ENCODE data around the gene IRAK4.
"Not testable (repeated sequence)": the region's sequence is repeated elsewhere in the genome, so short reads cannot be mapped to it uniquely, and the experiment has no call there.

The IRAK4 gene

GRCh38 chr12:43758728-43759563 lies at the start of gene IRAK4, which contains the start of gene PUS7L:
TSS of gene IRAK4 (plus strand) at chr12:43758951. CDS start at chr12:43768112, 9,161 bp downstream.
TSS of gene PUS7L (minus strand) at chr12:43758790. CDS start at chr12:43755245, 3,545 bp downstream.
- DNase-seq = peak; percentile 93

DNA sequence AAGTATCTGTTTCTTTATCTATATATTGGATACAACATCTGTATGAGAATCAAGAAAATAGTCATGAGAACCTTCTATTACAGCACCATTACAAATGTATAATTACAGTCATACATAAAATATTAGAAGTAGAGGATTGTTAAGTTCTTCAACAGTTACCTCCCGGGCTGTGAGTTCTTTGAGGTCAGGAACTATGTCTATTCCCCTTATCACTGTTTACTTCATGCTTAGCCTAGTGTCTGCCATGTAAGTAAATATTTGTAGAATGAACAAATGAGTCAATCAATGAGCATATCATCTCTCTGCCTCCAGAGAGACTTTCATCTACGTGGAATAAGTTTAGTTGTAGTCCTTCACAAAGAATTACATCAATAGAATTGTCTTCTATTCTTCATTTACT lies 47.4 kb upstream of the IRAK4 start:
- no peak for DNase-seq

DNA sequence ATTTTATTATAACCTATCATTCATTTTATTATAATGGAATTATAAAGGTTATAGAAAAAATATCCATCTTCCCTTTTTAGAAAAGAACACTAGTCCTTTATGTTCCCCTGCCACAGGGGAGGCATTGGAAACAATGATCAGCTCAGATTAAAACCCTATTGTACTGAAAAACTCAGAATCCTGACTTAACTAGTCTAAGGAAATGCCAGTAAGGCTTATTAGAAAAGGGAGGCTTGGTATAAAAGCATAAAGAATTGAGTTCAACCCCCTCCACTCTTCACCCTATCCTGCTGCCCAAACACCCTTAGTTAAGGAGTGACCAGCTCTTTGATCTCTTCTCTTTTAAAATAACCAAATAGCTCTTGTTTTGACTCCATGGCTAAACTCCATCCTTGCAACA lies 36.1 kb upstream of the IRAK4 start:
- DNase-seq = no peak

- DNase-seq = no peak
These were observed 35.6 kb upstream of the IRAK4 start for GRCh38 chr12:43723134-43723533.

DNA sequence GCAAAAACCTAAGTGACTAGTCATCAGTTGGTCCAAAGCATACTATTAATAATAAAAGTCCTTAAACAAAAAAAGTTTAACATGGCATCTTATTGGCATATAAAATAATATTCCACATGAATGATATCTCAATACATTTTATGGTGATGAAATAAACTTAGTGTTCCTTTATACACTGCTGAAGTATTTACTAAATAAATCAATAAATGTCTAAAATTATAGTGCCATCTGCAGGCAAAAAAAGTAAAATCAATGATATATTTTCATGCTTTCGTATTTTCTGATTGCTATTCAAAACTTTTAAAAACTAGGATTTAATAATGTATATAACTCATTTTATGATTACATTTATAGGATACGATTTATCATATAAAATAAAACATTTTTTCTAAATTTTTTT lies 30.6 kb upstream of the IRAK4 start:
- DNase-seq = no peak

DNA sequence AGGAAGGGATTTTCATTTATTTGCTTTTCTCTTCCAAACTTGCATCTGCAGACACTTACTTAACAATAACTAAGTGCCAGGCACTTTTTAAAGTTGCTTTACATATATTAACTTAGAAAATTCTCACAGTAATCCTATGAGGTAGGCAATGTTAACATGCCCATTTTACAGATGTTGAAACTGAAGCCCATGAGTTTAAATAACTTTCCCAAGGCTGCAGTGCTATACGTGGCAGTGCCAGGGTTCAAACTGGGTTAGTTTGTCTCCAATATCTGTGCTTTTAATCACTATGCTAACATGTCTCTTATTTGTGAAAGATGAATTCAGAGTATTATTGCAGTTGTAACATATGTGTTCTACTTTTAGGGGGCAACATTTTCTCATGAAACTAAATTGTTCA lies 30.1 kb upstream of the IRAK4 start:
- no peak for DNase-seq

GRCh38 chr12:43730283-43730682 lies 28.5 kb upstream of the IRAK4 start:
- DNase-seq = no peak

DNA sequence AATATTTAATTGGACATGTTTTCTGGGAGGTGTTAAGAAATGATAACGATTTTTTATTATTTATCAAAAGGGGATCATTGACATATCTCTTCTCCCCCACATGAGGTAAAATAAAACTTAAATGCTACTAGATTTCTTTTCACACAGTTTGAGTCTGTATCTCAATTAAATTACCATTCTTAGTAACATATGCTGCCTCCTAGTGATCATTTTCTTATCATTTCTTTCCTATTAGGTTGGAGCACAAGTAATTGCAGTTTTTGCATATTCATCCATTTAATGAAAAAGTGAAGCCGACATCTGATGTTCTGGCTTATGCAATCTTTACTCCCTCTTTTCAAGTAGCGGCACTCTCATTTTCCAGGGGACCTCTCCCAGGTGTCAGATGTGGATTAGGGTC lies 25.1 kb upstream of the IRAK4 start:
- DNase-seq = no peak

GRCh38 chr12:43736927-43737440 lies 21.8 kb upstream of the IRAK4 start:
- DNase-seq = no peak

DNA sequence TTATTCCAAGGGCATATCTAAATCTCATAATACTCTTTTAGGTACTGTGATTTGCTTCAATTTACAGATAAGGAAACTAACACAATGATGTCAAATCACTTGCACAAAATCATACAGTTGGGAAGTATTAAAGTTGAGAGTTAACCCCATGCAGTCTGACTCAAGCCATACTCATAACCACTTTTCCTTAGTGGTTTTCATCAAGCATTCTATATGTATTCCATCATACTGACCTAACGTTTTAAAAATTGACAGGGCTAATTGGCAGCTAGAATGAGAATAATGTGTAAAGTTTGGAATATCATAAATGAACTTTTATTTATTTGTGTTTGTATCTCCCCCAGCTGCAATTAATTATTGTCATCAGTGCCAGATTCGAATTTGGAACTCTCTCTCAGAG lies 21.1 kb upstream of the IRAK4 start:
- DNase-seq = no peak

- no peak for DNase-seq
These were observed 18.1 kb upstream of the IRAK4 start for GRCh38 chr12:43740511-43741100.

DNA sequence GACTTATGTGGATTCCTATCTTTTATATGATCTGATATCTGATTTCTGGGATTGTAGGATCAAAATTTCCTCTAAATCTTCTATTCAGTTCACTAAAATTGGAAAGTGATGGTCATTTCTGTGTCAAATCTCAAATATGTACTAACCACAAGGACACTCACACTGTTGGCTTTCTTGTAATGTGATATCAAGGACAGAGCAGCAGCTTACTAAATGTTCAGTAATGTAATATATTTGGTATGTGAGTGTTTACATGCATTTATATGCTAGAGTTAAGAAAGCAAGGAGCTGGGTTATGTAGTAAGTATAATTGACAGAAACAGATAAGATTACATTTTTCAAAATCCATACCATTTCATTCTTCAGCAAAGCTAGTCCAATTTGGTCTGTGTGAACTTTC lies 16.6 kb upstream of the IRAK4 start:
- no peak for DNase-seq

GRCh38 chr12:43744826-43745225 lies 13.9 kb upstream of the IRAK4 start:
- no peak for DNase-seq

DNA sequence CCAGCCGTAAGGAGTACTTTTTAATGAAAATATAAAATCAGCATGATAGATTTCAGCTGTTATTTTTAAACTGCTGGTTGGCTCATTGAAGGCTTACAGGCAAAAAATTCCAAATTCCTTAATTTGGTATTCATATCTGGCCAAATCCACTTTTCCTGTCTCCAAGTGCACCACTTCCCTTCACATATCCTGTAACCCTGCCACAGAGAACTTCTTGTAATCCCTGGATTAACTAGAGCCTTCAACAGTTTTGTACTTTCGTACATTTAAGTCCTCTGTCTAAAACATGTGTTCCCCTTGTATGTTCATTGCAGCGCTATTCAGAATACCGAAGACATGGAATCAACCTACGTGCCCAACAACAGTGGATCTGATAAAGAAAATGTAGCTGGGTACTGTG lies 9.7 kb upstream of the IRAK4 start:
- no peak for DNase-seq

- DNase-seq = no peak
These were observed 7.9 kb upstream of the IRAK4 start for GRCh38 chr12:43750814-43751213.

DNA sequence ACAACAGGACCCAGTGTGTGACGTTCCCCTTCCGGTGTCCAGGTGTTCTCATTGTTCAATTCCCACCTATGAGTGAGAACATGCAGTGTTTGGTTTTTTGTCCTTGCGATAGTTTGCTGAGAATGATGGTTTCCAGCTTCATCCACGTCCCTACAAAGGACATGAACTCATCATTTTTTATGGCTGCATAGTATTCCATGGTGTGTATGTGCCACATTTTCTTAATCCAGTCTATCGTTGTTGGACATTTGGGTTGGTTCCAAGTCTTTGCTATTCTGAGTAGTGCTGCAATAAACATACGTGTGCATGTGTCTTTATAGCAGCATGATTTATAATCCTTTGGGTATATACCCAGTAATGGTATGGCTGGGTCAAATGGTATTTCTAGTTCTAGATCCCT lies 7.4 kb upstream of the IRAK4 start:
- not testable (repeated sequence) for DNase-seq

DNA sequence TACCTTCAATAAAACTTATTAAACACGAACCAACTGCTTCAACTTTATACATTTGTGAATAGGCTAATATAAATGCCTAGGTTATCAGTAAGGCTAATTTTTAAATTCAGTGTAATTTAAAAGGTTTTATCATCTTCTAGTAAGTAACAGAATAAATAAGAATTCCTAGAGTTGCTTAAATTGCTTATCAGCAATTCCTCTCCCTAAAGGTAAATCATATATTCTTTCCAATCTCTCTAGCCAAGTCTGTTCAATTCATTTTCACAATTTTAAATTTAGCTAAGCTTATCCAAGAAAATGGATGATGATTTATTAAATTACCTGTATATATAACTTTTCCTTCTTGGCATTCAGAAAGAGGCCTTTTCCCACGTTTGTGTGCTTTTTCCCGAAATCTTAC lies 4.7 kb upstream of the IRAK4 start:
- DNase-seq = no peak

DNA sequence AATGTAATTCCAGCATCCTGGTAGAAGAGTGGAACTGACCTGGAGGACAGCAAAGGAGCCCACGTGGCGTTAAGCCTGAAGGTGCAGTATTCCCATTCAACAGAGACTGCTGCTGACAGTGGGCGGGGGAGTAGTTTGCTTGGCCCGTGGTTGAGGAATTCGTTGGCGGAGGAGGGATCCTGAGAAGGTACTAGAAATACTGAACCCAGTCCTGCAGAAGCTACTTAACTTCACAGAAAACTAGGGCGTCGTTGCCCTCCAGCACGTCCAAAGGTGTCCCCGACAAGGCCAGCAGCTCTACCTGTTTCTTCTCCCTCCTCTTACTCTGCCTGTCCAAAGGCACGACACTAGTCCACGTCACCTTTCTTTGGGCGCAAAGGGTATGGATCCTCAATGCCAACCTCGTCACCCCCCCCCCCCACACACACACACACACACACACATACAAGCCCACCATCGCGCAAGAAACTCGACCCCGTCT lies 464 bp upstream of the IRAK4 start:
- DNase-seq = peak; percentile 4

DNA sequence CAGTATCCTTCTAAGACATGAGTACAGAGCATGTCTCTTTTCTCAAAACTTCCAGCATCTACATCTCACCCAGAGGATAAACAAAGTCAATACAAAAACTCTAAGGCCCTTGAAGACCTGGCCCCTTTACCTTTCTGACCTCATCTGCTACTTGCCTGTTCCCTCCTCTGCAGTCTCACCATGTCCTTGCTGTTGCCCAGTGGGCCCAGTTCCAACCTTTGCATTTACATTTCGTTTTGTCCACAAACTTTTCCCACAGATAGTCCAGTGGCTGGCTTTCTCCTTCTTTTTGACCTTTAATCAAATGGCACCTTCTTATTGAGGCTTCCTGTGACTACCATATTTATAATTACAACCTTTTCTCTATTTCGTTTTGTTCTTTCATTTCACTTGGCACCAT lies 1.6 kb downstream of the IRAK4 start:
- DNase-seq = no peak

DNA sequence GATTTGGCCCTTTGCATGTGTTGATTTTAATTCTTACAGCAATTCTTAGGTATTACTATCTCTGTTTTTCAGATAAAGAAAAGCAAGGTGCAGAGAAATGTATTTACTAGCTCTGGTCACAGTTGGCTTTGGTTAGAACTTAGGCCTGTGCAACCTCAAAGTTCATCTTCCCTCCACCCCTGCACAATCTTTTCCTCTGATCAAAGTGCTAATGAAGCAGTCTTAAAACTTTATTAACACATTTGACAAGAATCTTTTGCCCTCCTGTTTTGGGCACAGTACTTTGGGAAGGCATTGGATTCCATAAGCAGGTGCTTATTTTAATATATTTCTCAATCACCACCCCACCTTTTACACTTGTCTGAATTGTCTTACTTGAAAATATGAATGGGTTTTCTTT lies 2.7 kb downstream of the IRAK4 start:
- no peak for DNase-seq

- no peak for DNase-seq
These were observed 3.8 kb downstream of the IRAK4 start for GRCh38 chr12:43762596-43762995.

GRCh38 chr12:43763769-43764168 lies 5.0 kb downstream of the IRAK4 start:
- DNase-seq = no peak

GRCh38 chr12:43764528-43764927 lies 5.8 kb downstream of the IRAK4 start:
- no peak for DNase-seq

- DNase-seq = no peak
These were observed 7.5 kb downstream of the IRAK4 start for GRCh38 chr12:43766291-43766690.

All from activated T-cell treated with anti-CD3 and anti-CD28 coated beads for 4 hours (primary cell).